Measurements from ENCODE around the gene C11orf68. TPM values are rescaled to one million over a fixed set of nuclear protein-coding genes. Genes with fewer than 3 reads are reported as not detected.
"Not testable (repeated sequence)": the region's sequence is repeated elsewhere in the genome, so short reads cannot be mapped to it uniquely, and the experiment has no call there.

The C11orf68 gene
- total RNA-seq, 6 donors from 2014 or later = 11.5 to 42.4 (median 24.3) TPM

- DNase-seq = no peak
- TF ChIP-seq POLR2A (IDR thresholded peaks at IDR 0.05) (no peak), EP300 (IDR thresholded peaks at IDR 0.05) (no peak), POLR2AphosphoS5 (IDR thresholded peaks at IDR 0.05) (no peak), CTCF (IDR thresholded peaks at IDR 0.05) (no peak)
- H3K27ac ChIP-seq = no peak overlapping the region
- H3K4me1 ChIP-seq = peaks cover 13 to 23% (median 17%) of the 10 kb centered on the region in 4 donors
- H3K27me3 ChIP-seq = no peaks in the 10 kb centered on the region
- H3K36me3 ChIP-seq = no peaks in the 10 kb centered on the region
- 71% methylated on average over 4 of the region's 4 CpGs for WGBS, 2 donors
- no peak for ATAC-seq (ENCODE audit: low FRiP score in 2 of 2)
- no peak overlapping the region for H3K4me3 ChIP-seq
- H3K9me3 ChIP-seq = no peaks in the 10 kb centered on the region
Observed at GRCh38 chr11:65958291-65958690, 39.4 kb upstream of the C11orf68 start.

GRCh38 chr11:65954771-65955170 lies 35.9 kb upstream of the C11orf68 start:
- no peak overlapping the region for H3K27ac ChIP-seq
- no peak for ATAC-seq (ENCODE audit: low FRiP score in 2 of 2)
- no peak for DNase-seq
- H3K27me3 ChIP-seq = no peaks in the 10 kb centered on the region
- no peak for TF ChIP-seq EP300 (IDR thresholded peaks at IDR 0.05)
- no peak for TF ChIP-seq POLR2A (IDR thresholded peaks at IDR 0.05)
- no peaks in the 10 kb centered on the region for H3K36me3 ChIP-seq
- H3K4me1 ChIP-seq = no peaks in the 10 kb centered on the region
- no peak overlapping the region for H3K4me3 ChIP-seq
- WGBS, 2 donors = 77 to 85% methylated on average over 8 of the region's 8 CpGs
- H3K9me3 ChIP-seq = no peaks in the 10 kb centered on the region

- TF ChIP-seq CTCF (IDR thresholded peaks at IDR 0.05) = no peak
- no peak for TF ChIP-seq POLR2AphosphoS5 (IDR thresholded peaks at IDR 0.05)
- no peak for TF ChIP-seq POLR2A (IDR thresholded peaks at IDR 0.05)
- no peak for TF ChIP-seq EP300 (IDR thresholded peaks at IDR 0.05)
- DNase-seq (no peak), ATAC-seq (ENCODE audit: low FRiP score in 2 of 2) (peak in 1 of 2 donors; percentile 32)
- Histone ChIP-seq H3K36me3 (no peaks in the 10 kb centered on the region), H3K9me3 (no peaks in the 10 kb centered on the region), H3K27me3 (no peaks in the 10 kb centered on the region), H3K27ac (no peak overlapping the region), H3K4me1 (no peaks in the 10 kb centered on the region), H3K4me3 (no peak overlapping the region)
- 89 to 93% methylated on average over 16 to 18 of the region's 20 CpGs for WGBS, 2 donors
Observed at GRCh38 chr11:65953471-65953870, 34.6 kb upstream of the C11orf68 start.

GRCh38 chr11:65952052-65952521 lies 33.2 kb upstream of the C11orf68 start:
- ATAC-seq (ENCODE audit: low FRiP score in 2 of 2) = no peak
- Histone ChIP-seq H3K27me3 (no peaks in the 10 kb centered on the region), H3K4me3 (no peak overlapping the region), H3K36me3 (no peaks in the 10 kb centered on the region), H3K27ac (no peak overlapping the region), H3K4me1 (no peaks in the 10 kb centered on the region), H3K9me3 (no peaks in the 10 kb centered on the region)
- TF ChIP-seq CTCF (IDR thresholded peaks at IDR 0.05) (no peak), EP300 (IDR thresholded peaks at IDR 0.05) (no peak), POLR2AphosphoS5 (IDR thresholded peaks at IDR 0.05) (no peak), POLR2A (IDR thresholded peaks at IDR 0.05) (no peak)
- no peak for DNase-seq
- 59 to 60% methylated on average over 6 of the region's 6 CpGs for whole genome bisulfite sequencing, 2 donors

- DNase-seq; H3K4me3 ChIP-seq; H3K36me3 ChIP-seq; ATAC-seq (ENCODE audit: low FRiP score in 2 of 2); H3K9me3 ChIP-seq; H3K27me3 ChIP-seq; H3K27ac ChIP-seq; H3K4me1 ChIP-seq: not testable (repeated sequence)
- WGBS, 2 donors = 40 to 42% methylated on average over 3 of the region's 3 CpGs
Observed at GRCh38 chr11:65951641-65952040, 32.8 kb upstream of the C11orf68 start.

GRCh38 chr11:65950711-65951110 lies 31.8 kb upstream of the C11orf68 start:
- not testable (repeated sequence) for H3K4me3 ChIP-seq; H3K9me3 ChIP-seq; H3K4me1 ChIP-seq; ATAC-seq (ENCODE audit: low FRiP score in 2 of 2); H3K27ac ChIP-seq; H3K27me3 ChIP-seq; H3K36me3 ChIP-seq; DNase-seq
- WGBS, 2 donors = 90 to 93% methylated on average over 5 of the region's 5 CpGs

Measured in upper lobe of left lung (tissue), 6 donors.